ENCODE results near the gene ATP12A.

The ATP12A gene

GRCh38 chr13:24675806-24676570 is 4.2 kb upstream of the ATP12A start:
- no peak for TF ChIP-seq CTCF (IDR thresholded peaks at IDR 0.05; ENCODE audit: control insufficient read depth, insufficient read depth, low read depth, low read length, missing control alignments)
- H3K4me3 ChIP-seq (ENCODE audit: control insufficient read depth, low read depth, low read length), result no peak overlapping the region
- DNase-seq (ENCODE audit: low read depth), result no peak

DNA sequence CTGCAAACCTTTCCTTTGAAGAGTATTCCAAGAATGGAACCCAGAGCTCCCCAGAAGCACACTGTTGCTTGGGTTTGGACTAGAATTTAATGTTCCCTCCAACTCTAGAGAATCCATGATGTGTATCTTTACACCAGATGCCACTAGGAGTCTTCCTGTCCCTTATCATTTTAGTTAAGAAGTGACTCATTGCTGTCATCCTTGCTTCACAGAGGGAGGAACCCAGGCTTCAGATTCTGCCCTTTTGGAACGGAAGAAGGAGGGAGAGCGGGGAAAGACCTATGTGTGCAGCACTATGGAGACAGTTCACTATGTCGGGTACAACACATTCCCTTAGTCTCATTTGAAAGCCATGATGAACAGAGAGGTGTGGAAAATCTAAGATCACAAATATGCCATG is 2.1 kb upstream of the ATP12A start:
- DNase-seq (ENCODE audit: low read depth), result no peak
- H3K4me3 ChIP-seq (ENCODE audit: control insufficient read depth, low read depth, low read length), result no peak overlapping the region
- no peak for TF ChIP-seq CTCF (IDR thresholded peaks at IDR 0.05; ENCODE audit: control insufficient read depth, insufficient read depth, low read depth, low read length, missing control alignments)

DNA sequence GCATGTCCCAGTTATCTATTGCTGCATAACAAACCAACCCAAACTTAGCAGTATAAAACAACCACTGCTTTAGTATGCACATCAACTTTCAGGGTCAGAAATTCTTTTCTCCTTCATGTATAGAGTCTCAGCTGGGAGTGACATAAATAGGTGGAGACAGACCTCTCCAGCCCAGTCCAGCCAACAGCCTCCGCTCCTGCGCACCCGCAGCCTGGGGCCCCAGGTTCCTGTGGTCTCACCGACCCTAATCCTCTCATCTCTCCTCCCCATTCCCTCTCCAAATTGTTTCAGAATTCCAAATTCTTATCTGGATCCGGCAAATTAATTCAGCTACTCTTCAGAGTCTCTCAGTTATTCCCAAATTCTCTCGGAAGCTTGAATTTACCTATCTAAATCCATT is 522 bp upstream of the ATP12A start:
- H3K4me3 ChIP-seq (ENCODE audit: control insufficient read depth, low read depth, low read length), result no peak overlapping the region
- DNase-seq (ENCODE audit: low read depth), result no peak
- TF ChIP-seq CTCF (IDR thresholded peaks at IDR 0.05; ENCODE audit: control insufficient read depth, insufficient read depth, low read depth, low read length, missing control alignments), result no peak

DNA sequence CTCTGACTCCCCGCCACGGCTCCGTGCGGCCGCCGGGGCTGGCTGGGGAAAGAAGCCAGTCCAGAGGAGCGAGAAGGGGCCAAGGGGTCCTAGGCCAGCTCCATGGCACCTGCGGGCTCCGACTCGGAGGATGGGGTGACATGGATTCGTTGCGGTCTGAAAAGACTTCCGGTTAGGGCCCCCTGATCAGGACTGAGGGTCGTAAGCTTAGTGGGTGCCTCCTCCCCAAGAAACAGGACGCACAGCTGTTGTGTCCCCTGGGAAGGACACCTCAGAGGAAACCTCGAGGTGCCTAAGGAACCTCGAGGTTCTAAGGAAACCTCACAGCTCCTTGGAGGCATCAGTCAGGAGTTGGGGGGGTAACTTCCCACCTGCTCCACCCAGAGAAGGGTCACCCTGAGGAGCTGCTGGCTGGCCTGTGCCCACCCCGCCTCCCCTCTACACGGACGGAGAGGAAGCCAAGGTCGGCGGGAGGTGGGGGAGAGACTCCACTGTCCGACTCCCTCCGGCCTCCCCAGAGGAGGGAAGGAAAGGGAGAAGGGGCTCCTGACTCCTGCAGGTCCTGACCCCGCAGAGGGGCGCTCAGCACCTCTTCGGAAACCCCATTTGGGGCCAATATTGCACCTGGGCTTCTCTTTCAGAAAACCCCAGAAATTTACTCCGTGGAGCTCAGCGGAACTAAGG is 855 bp downstream of the ATP12A start:
- no peak for DNase-seq (ENCODE audit: low read depth)
- TF ChIP-seq CTCF (IDR thresholded peaks at IDR 0.05; ENCODE audit: control insufficient read depth, insufficient read depth, low read depth, low read length, missing control alignments), result no peak
- H3K4me3 ChIP-seq (ENCODE audit: control insufficient read depth, low read depth, low read length), result no peak overlapping the region

DNA sequence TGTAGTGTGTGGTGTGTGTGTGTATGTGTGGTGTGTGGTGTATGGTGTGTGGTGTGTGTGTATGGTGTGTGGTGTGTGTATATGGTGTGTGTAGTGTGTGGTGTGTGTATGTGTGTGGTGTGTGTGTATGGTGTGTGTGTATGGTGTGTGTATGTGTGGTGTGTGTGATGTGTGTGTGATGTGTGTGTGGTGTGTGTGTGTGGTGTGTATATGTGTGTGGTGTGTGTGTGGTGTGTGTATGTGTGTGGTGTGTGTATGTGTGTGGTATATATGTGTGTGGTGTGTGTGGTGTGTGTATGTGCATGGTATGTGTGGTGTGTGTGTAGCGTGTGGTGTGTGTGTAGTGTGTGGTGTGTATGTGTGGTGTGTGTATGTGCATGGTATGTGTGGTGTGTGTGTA is 1.7 kb downstream of the ATP12A start:
- DNase-seq (ENCODE audit: low read depth), result no peak
- no peak overlapping the region for H3K4me3 ChIP-seq (ENCODE audit: control insufficient read depth, low read depth, low read length)
- TF ChIP-seq CTCF (IDR thresholded peaks at IDR 0.05; ENCODE audit: control insufficient read depth, insufficient read depth, low read depth, low read length, missing control alignments), result no peak

- TF ChIP-seq CTCF (IDR thresholded peaks at IDR 0.05; ENCODE audit: control insufficient read depth, insufficient read depth, low read depth, low read length, missing control alignments), result no peak
- H3K4me3 ChIP-seq (ENCODE audit: control insufficient read depth, low read depth, low read length), result no peak overlapping the region
- no peak for DNase-seq (ENCODE audit: low read depth)
Measured at GRCh38 chr13:24682353-24682752, 2.1 kb downstream of the ATP12A start.
